Left colon (tissue), 2 donors: ENCODE data around the gene PRSS8. TPM values are rescaled to one million over a fixed set of nuclear protein-coding genes. Genes with fewer than 3 reads are reported as not detected.
"Not testable (repeated sequence)": the region's sequence is repeated elsewhere in the genome, so short reads cannot be mapped to it uniquely, and the experiment has no call there.

Source experiments
- ATAC-seq: fragments of 200-7000 bp; cut with Tn5 transposase; one replicate; pipeline ENCODE4 v1.9.1; 2020; ENCODE audit warnings: mild to moderate bottlenecking, moderate library complexity
- DNase-seq, 2 donors: peaks; one replicate each; pipeline ENCODE4 v3.0.0-alpha.2; 2020
- intact Hi-C, 2 donors: fragments of 100-400 bp; cut with DNase I in 1 of 2; cut with micrococcal nuclease in 1 of 2; formaldehyde crosslinking; loops; one replicate each; pipeline versions ENCODE4 v1.11.2 to v1.14.0; 2022; cut with DNase I, micrococcal nuclease
- total RNA-seq, 2 donors: library from RNA; stranded (reverse); fragmentation: NEBNext Ultra II Directional; extraction: Animal tissue kit (Norgen Biotek cat#: 25700); gene quantifications; one replicate each; pipeline ENCODE4 v1.2.1, GENCODE V29; 2021
- donor health status: DM: no; HTN: no; CAD: no.
- donor health status: DM: yes; HTN: yes; CAD: no.

The PRSS8 gene
- total RNA-seq, 2 donors from 2014 or later: 409 to 428 TPM

GRCh38 chr16:31148281-31148728, 12.8 kb upstream of the PRSS8 start:
- peak; percentile 87 for DNase-seq
- intact Hi-C loops: loop anchor here in 1 of 2 donors (10.0 kb wide), 1 partner anchor 164 kb away; the partner anchor contains the start of gene HSD3B7

GRCh38 chr16:31147574-31147973, 12.0 kb upstream of the PRSS8 start:
- no peak for ATAC-seq
- no peak for DNase-seq
- intact Hi-C loops: loop anchor here in 1 of 2 donors (10.0 kb wide), 1 partner anchor 163 kb away; the partner anchor contains the start of gene HSD3B7

More at GRCh38 chr16:31148281-31148728, 12.8 kb upstream of the PRSS8 start:
- peak; percentile 95 for ATAC-seq

GRCh38 chr16:31145398-31145990, 10.0 kb upstream of the PRSS8 start:
- ATAC-seq: no peak

GRCh38 chr16:31144418-31144817, 8.9 kb upstream of the PRSS8 start:
- not testable (repeated sequence) for DNase-seq, ATAC-seq
- intact Hi-C loops: loop anchor here in 1 of 2 donors (10.0 kb wide), 1 partner anchor 160 kb away; the partner anchor contains the start of gene HSD3B7

More at GRCh38 chr16:31145398-31145990, 10.0 kb upstream of the PRSS8 start:
- no peak for DNase-seq
- intact Hi-C loops: loop anchor here in 1 of 2 donors (10.0 kb wide), 1 partner anchor 161 kb away; the partner anchor contains the start of gene HSD3B7

- ATAC-seq (no peak), DNase-seq (peak in 1 of 2 donors; percentile 12)
- intact Hi-C loops: loop anchor here in 1 of 2 donors (10.0 kb wide), 1 partner anchor 159 kb away; the partner anchor contains the start of gene HSD3B7
Measured at GRCh38 chr16:31143694-31144148, 8.2 kb upstream of the PRSS8 start.

- no peak for ATAC-seq
- DNase-seq: peak in 1 of 2 donors; percentile 59
- intact Hi-C loops: loop anchor here in 1 of 2 donors (10.0 kb wide), 1 partner anchor 158 kb away; the partner anchor contains the start of gene HSD3B7
Measured at GRCh38 chr16:31143011-31143693, 7.6 kb upstream of the PRSS8 start.

GRCh38 chr16:31142109-31143010, 6.8 kb upstream of the PRSS8 start:
- DNase-seq (peak; percentile 99), ATAC-seq (peak; percentile 81)
- intact Hi-C loops: loop anchor here in 1 of 2 donors (10.0 kb wide), 1 partner anchor 158 kb away; the partner anchor contains the start of gene HSD3B7

GRCh38 chr16:31141489-31142108, 6.1 kb upstream of the PRSS8 start:
- DNase-seq: peak in 1 of 2 donors; percentile 44
- intact Hi-C loops: loop anchor here in 1 of 2 donors (10.0 kb wide), 1 partner anchor 157 kb away; the partner anchor contains the start of gene HSD3B7
- ATAC-seq: peak; percentile 5

- ATAC-seq, DNase-seq: not testable (repeated sequence)
- intact Hi-C loops: loop anchor here in 1 of 2 donors (10.0 kb wide), 1 partner anchor 156 kb away; the partner anchor contains the start of gene HSD3B7
Measured at GRCh38 chr16:31141071-31141469, 5.5 kb upstream of the PRSS8 start.

- ATAC-seq (peak; percentile 48), DNase-seq (peak; percentile 90 to 93)
- intact Hi-C loops: no loop called here
Measured at GRCh38 chr16:31138621-31139578, 3.4 kb upstream of the PRSS8 start.

GRCh38 chr16:31136822-31137499, 1.4 kb upstream of the PRSS8 start:
- DNase-seq, intact Hi-C loops, ATAC-seq: not testable (repeated sequence)

- intact Hi-C loops: no loop called here
- DNase-seq: no peak
- ATAC-seq: no peak
Measured at GRCh38 chr16:31136287-31136662, 748 bp upstream of the PRSS8 start.

- intact Hi-C loops: no loop called here
- DNase-seq (peak; percentile 73 to 80), ATAC-seq (peak; percentile 40)
Measured at GRCh38 chr16:31134625-31135534, 647 bp downstream of the PRSS8 start.

- intact Hi-C loops: no loop called here
- no peak for ATAC-seq
- no peak for DNase-seq
Measured at GRCh38 chr16:31134091-31134571, 1.4 kb downstream of the PRSS8 start.

- intact Hi-C loops: no loop called here
- ATAC-seq (no peak), DNase-seq (no peak)
Measured at GRCh38 chr16:31133046-31133501, 2.5 kb downstream of the PRSS8 start.
